Measurements from ENCODE around the gene PLRG1. TPM values are rescaled to one million over a fixed set of nuclear protein-coding genes. Genes with fewer than 3 reads are reported as not detected.

The PLRG1 gene
- polyA plus RNA-seq, 3 donors, result 22.7 to 38.9 (median 27.9) TPM

- no peak overlapping the region for H3K27ac ChIP-seq (ENCODE audit: low read depth, low read length)
Observed at GRCh38 chr4:154579927-154580326, 29.7 kb upstream of the PLRG1 start.

- 46 to 59% (median 57%) methylated on average over 1 of the region's 1 CpG for WGBS, 3 donors
- no peak overlapping the region for H3K27ac ChIP-seq (ENCODE audit: low read depth, low read length)
Observed at GRCh38 chr4:154578919-154579318, 28.7 kb upstream of the PLRG1 start.

- H3K27ac ChIP-seq (ENCODE audit: low read depth, low read length), result no peak overlapping the region
- WGBS, 3 donors, result 68 to 75% (median 74%) methylated on average over 2 of the region's 2 CpGs
Observed at GRCh38 chr4:154577324-154577723, 27.1 kb upstream of the PLRG1 start.

- WGBS, 3 donors, result 73 to 84% (median 74%) methylated on average over 3 of the region's 3 CpGs
- H3K27ac ChIP-seq (ENCODE audit: low read depth, low read length), result no peak overlapping the region
Observed at GRCh38 chr4:154574311-154574710, 24.1 kb upstream of the PLRG1 start.

GRCh38 chr4:154573190-154573870 lies 23.1 kb upstream of the PLRG1 start:
- whole genome bisulfite sequencing, 3 donors, result 72 to 89% (median 79%) methylated on average over 5 of the region's 5 CpGs

GRCh38 chr4:154569584-154569983 lies 19.4 kb upstream of the PLRG1 start:
- 82 to 92% (median 89%) methylated on average over 5 of the region's 5 CpGs for WGBS, 3 donors
- H3K27ac ChIP-seq (ENCODE audit: low read depth, low read length), result no peak overlapping the region

More at GRCh38 chr4:154573190-154573870, 23.1 kb upstream of the PLRG1 start:
- no peak overlapping the region for H3K27ac ChIP-seq (ENCODE audit: low read depth, low read length)

GRCh38 chr4:154569028-154569427 lies 18.8 kb upstream of the PLRG1 start:
- no peak overlapping the region for H3K27ac ChIP-seq (ENCODE audit: low read depth, low read length)
- WGBS, 3 donors, result 42 to 48% (median 46%) methylated on average over 3 of the region's 3 CpGs

GRCh38 chr4:154566639-154567204 lies 16.5 kb upstream of the PLRG1 start:
- WGBS, 3 donors, result 80 to 82% (median 80%) methylated on average over 5 of the region's 5 CpGs
- H3K27ac ChIP-seq (ENCODE audit: low read depth, low read length), result no peak overlapping the region

- 89 to 94% (median 93%) methylated on average over 6 of the region's 6 CpGs for WGBS, 3 donors
- H3K27ac ChIP-seq (ENCODE audit: low read depth, low read length), result no peak overlapping the region
Observed at GRCh38 chr4:154565704-154566103, 15.5 kb upstream of the PLRG1 start.

- 79 to 96% (median 92%) methylated on average over 1 of the region's 1 CpG for WGBS, 3 donors
- H3K27ac ChIP-seq (ENCODE audit: low read depth, low read length), result no peak overlapping the region
Observed at GRCh38 chr4:154564311-154564710, 14.1 kb upstream of the PLRG1 start.

GRCh38 chr4:154562697-154563254 lies 12.6 kb upstream of the PLRG1 start, which contains the start of gene FGB:
TSS of gene FGB (plus strand) at chr4:154563011. CDS start at chr4:154563019, 8 bp downstream.
- WGBS, 3 donors, result 73 to 80% (median 74%) methylated on average over 2 of the region's 2 CpGs
- no peak within 1 kb of the TSS for H3K27ac ChIP-seq (ENCODE audit: low read depth, low read length)

- H3K27ac ChIP-seq (ENCODE audit: low read depth, low read length), result no peak overlapping the region
- WGBS, 3 donors, result 58 to 77% (median 70%) methylated on average over 4 of the region's 4 CpGs
Observed at GRCh38 chr4:154560824-154561231, 10.6 kb upstream of the PLRG1 start.

- 88 to 96% (median 95%) methylated on average over 1 of the region's 1 CpG for WGBS, 3 donors
- H3K27ac ChIP-seq (ENCODE audit: low read depth, low read length), result no peak overlapping the region
Observed at GRCh38 chr4:154560419-154560801, 10.2 kb upstream of the PLRG1 start.

GRCh38 chr4:154559494-154560418 lies 9.6 kb upstream of the PLRG1 start:
- WGBS, 3 donors, result 64 to 74% (median 72%) methylated on average over 9 of the region's 9 CpGs
- no peak overlapping the region for H3K27ac ChIP-seq (ENCODE audit: low read depth, low read length)

GRCh38 chr4:154559141-154559493 lies 8.9 kb upstream of the PLRG1 start:
- WGBS, 3 donors, result 89 to 94% (median 91%) methylated on average over 1 of the region's 1 CpG
- H3K27ac ChIP-seq (ENCODE audit: low read depth, low read length), result no peak overlapping the region

- no peak overlapping the region for H3K27ac ChIP-seq (ENCODE audit: low read depth, low read length)
- 17 to 25% (median 20%) methylated on average over 6 of the region's 6 CpGs for WGBS, 3 donors
Observed at GRCh38 chr4:154551872-154552686, 1.9 kb upstream of the PLRG1 start.

GRCh38 chr4:154545689-154546088 lies 4.5 kb downstream of the PLRG1 start:
- 89 to 95% (median 91%) methylated on average over 4 of the region's 4 CpGs for WGBS, 3 donors

GRCh38 chr4:154542271-154542879 lies 7.8 kb downstream of the PLRG1 start:
- WGBS, 3 donors, result 92 to 96% (median 94%) methylated on average over 4 of the region's 4 CpGs

More at GRCh38 chr4:154545689-154546088, 4.5 kb downstream of the PLRG1 start:
- H3K27ac ChIP-seq (ENCODE audit: low read depth, low read length), result no peak overlapping the region

More at GRCh38 chr4:154542271-154542879, 7.8 kb downstream of the PLRG1 start:
- no peak overlapping the region for H3K27ac ChIP-seq (ENCODE audit: low read depth, low read length)
